ENCODE results near the gene HFM1. TPM values are rescaled to one million over a fixed set of nuclear protein-coding genes. Genes with fewer than 3 reads are reported as not detected.

Gene HFM1
- total and polyA plus RNA-seq, 9 of the 15 experiments (the other 6 are each of a cell fraction or from before 2014, with no cell fraction given), result 1.5 to 6.4 (median 3.7) TPM

DNA sequence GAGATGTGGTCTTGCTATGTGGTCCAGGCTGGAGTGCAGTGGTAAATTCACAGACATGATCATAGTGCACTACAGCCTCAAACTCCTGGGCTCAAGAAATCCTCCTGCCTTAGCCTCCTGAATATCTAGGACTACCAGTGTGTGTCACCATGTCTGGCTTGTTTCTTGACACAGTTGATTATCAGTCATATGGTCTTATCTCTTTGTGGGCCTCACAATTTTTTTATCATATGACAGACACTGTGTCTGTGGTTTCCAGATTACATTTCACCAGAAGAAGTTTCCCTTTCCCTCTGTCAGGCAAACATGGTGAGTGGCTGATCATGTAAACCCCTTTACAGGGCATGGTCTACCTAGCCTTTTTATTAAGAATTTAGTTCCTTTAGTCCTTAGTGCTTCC is 96.1 kb downstream of the HFM1 start (continued):
- no peak for TF ChIP-seq ZNF551 (CRISPR knock-in tag; IDR thresholded peaks at IDR 0.05)
- TF ChIP-seq SNIP1 (IDR thresholded peaks at IDR 0.05; ENCODE audit: low read depth), result no peak
- no peak for TF ChIP-seq SAFB2 (IDR thresholded peaks at IDR 0.05; ENCODE audit: borderline replicate concordance, low read depth, low read length, severe bottlenecking)
- TF ChIP-seq SREBF2 (CRISPR knock-in tag; IDR thresholded peaks at IDR 0.05), result no peak
- TF ChIP-seq, protein P1, sequence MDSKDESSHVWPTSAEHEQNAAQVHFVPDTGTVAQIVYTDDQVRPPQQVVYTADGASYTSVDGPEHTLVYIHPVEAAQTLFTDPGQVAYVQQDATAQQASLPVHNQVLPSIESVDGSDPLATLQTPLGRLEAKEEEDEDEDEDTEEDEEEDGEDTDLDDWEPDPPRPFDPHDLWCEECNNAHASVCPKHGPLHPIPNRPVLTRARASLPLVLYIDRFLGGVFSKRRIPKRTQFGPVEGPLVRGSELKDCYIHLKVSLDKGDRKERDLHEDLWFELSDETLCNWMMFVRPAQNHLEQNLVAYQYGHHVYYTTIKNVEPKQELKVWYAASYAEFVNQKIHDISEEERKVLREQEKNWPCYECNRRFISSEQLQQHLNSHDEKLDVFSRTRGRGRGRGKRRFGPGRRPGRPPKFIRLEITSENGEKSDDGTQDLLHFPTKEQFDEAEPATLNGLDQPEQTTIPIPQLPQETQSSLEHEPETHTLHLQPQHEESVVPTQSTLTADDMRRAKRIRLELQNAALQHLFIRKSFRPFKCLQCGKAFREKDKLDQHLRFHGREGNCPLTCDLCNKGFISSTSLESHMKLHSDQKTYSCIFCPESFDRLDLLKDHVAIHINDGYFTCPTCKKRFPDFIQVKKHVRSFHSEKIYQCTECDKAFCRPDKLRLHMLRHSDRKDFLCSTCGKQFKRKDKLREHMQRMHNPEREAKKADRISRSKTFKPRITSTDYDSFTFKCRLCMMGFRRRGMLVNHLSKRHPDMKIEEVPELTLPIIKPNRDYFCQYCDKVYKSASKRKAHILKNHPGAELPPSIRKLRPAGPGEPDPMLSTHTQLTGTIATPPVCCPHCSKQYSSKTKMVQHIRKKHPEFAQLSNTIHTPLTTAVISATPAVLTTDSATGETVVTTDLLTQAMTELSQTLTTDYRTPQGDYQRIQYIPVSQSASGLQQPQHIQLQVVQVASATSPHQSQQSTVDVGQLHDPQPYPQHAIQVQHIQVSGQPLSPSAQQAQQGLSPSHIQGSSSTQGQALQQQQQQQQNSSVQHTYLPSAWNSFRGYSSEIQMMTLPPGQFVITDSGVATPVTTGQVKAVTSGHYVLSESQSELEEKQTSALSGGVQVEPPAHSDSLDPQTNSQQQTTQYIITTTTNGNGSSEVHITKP (IDR thresholded peaks at IDR 0.05; ENCODE audit: partially characterized antibody), result no peak
- no peak for TF ChIP-seq SIN3B (IDR thresholded peaks at IDR 0.05; ENCODE audit: low read depth)
- no peak for TF ChIP-seq KHSRP (IDR thresholded peaks at IDR 0.05)
- no peak for TF ChIP-seq ZNF79 (CRISPR knock-in tag; IDR thresholded peaks at IDR 0.05; ENCODE audit: low read depth)
- TF ChIP-seq, protein P2, sequence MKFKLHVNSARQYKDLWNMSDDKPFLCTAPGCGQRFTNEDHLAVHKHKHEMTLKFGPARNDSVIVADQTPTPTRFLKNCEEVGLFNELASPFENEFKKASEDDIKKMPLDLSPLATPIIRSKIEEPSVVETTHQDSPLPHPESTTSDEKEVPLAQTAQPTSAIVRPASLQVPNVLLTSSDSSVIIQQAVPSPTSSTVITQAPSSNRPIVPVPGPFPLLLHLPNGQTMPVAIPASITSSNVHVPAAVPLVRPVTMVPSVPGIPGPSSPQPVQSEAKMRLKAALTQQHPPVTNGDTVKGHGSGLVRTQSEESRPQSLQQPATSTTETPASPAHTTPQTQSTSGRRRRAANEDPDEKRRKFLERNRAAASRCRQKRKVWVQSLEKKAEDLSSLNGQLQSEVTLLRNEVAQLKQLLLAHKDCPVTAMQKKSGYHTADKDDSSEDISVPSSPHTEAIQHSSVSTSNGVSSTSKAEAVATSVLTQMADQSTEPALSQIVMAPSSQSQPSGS (CRISPR knock-in tag; IDR thresholded peaks at IDR 0.05), result no peak
- no peak for TF ChIP-seq NFE2 (IDR thresholded peaks at IDR 0.05; ENCODE audit: low read depth)
- TF ChIP-seq NEUROD1 (IDR thresholded peaks at IDR 0.05; ENCODE audit: borderline replicate concordance, low read depth, low read length, partially characterized antibody), result no peak
- no peak for TF ChIP-seq CBX2 (IDR thresholded peaks at IDR 0.05; ENCODE audit: insufficient read depth, low read length, poor library complexity, severe bottlenecking)
- no peak for TF ChIP-seq ZNF121 (CRISPR knock-in tag; conservative IDR thresholded peaks at IDR 0.05)
- no peak for TF ChIP-seq CCAR2 (IDR thresholded peaks at IDR 0.05; ENCODE audit: low read depth, low read length)
- TF ChIP-seq TSC22D4 (tag; IDR thresholded peaks at IDR 0.05), result no peak
- no peak for TF ChIP-seq ZNF140 (CRISPR knock-in tag; IDR thresholded peaks at IDR 0.05)
- peak; percentile 76 for TF ChIP-seq SOX6 (IDR thresholded peaks at IDR 0.05)
- no peak for TF ChIP-seq TCFL5 (CRISPR knock-in tag; conservative IDR thresholded peaks at IDR 0.05)
- no peak for TF ChIP-seq E4F1 (CRISPR knock-in tag; IDR thresholded peaks at IDR 0.05; ENCODE audit: borderline replicate concordance)
- no peak for TF ChIP-seq RFX7 (CRISPR knock-in tag; IDR thresholded peaks at IDR 0.05)
- TF ChIP-seq HNRNPLL (IDR thresholded peaks at IDR 0.05; ENCODE audit: low read depth, low read length, poor library complexity, severe bottlenecking), result no peak
- no peak for TF ChIP-seq GATAD2B (IDR thresholded peaks at IDR 0.05; ENCODE audit: borderline replicate concordance)
- TF ChIP-seq RAD51 (IDR thresholded peaks at IDR 0.05; ENCODE audit: borderline replicate concordance, low read depth), result no peak
- TF ChIP-seq PURB (CRISPR knock-in tag; IDR thresholded peaks at IDR 0.05; ENCODE audit: low read depth), result no peak

Data from K562 (cell line).